SK-N-MC (cell line): ENCODE results near the gene ZSCAN31.

Experiments
- EZH2 ChIP-seq: fragments of 200-600 bp; sonication (generic); IDR thresholded peaks from one replicate; pipeline ENCODE4 v1.6.1; 2017; ENCODE audit warnings: antibody characterized with exemption
- FOXP2 ChIP-seq: optimal IDR thresholded peaks from 2 replicates; pipeline ENCODE3; 2011; ENCODE audit warnings: mild to moderate bottlenecking, moderate library complexity; ENCODE audit not compliant: insufficient read depth; ENCODE audit errors: extremely low read length, control extremely low read depth
- POLR2AphosphoS5 ChIP-seq: IDR thresholded peaks from 2 replicates; pipeline ENCODE4 v1.6.1; 2012; ENCODE audit warnings: mild to moderate bottlenecking, low read depth, low read length, borderline replicate concordance

DNA sequence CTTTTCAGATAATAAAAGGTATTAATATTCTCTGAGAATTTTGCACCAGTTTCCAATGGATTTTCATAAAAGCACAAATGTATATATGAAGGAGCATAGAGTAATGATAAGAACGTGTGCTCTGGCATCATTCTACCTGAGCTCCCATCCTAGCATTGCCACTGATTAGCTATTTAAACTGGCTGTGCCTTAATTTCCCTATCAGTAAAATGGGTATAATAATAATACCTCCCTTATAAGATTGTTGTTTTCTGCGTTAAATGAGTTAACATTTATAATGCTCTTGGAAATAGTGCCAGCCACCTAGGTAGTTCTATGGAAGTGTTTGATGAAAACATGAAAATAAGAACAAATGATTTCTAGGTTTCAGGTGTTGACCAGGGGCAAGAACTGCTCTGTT is 25.0 kb upstream of the ZSCAN31 start:
- TF ChIP-seq EZH2 (no peak), POLR2AphosphoS5 (no peak), FOXP2 (no peak)
